Bronchial epithelial cell (primary cell): ENCODE results near the gene SLC38A1. TPM values are rescaled to one million over a fixed set of nuclear protein-coding genes. Genes with fewer than 3 reads are reported as not detected.
"Not testable (repeated sequence)": the region's sequence is repeated elsewhere in the genome, so short reads cannot be mapped to it uniquely, and the experiment has no call there.

ENCODE experiments used
- DNase-seq: peaks from one replicate; pipeline ENCODE4 v3.0.0-alpha.2; 2010; ENCODE audit warnings: low read depth
- FAIRE-seq: peaks from 2 replicates; lab custom pipeline; 2011; peaks lifted over from hg19 to GRCh38; lab: Jason Lieb, UNC
- H3K27me3 ChIP-seq: 2 replicates; pipeline ENCODE4 v1.5.1; 2011; ENCODE audit warnings: low read length; ENCODE audit not compliant: control insufficient read depth, insufficient read depth
- H3K36me3 ChIP-seq: 2 replicates; pipeline ENCODE4 v1.5.1; 2011; ENCODE audit warnings: low read length; ENCODE audit not compliant: control insufficient read depth, insufficient read depth
- H3K4me3 ChIP-seq: 2 replicates; pipeline ENCODE4 v1.5.1; 2011; ENCODE audit warnings: mild to moderate bottlenecking, low read depth, low read length, control low read depth
- CTCF ChIP-seq: IDR thresholded peaks from 2 replicates; pipeline ENCODE4 v1.5.1; 2011; ENCODE audit warnings: mild to moderate bottlenecking, moderate library complexity, low read length, control low read depth, inconsistent platforms; ENCODE audit not compliant: insufficient read depth, severe bottlenecking
- total RNA-seq: library from RNA; depleted of rRNA; stranded (reverse); fragments of >200 nt; gene quantifications from 2 replicates; pipeline ENCODE4 v1.2.1, GENCODE V29; 2014

Gene SLC38A1
- total RNA-seq, 1 donor from 2014 or later, result 263 TPM

- Histone ChIP-seq H3K27me3 (no peaks in the 10 kb centered on the region), H3K36me3 (no peaks in the 10 kb centered on the region), H3K4me3 (no peak overlapping the region)
- TF ChIP-seq CTCF, result no peak
- no peak for FAIRE-seq
- DNase-seq, result peak; percentile 92
These were observed 104.6 kb downstream of the SLC38A1 start for GRCh38 chr12:46164186-46164761.

GRCh38 chr12:46162549-46163076 lies 106.2 kb downstream of the SLC38A1 start:
- H3K4me3 ChIP-seq, FAIRE-seq, DNase-seq: not testable (repeated sequence)

GRCh38 chr12:46160981-46161690 lies 107.7 kb downstream of the SLC38A1 start:
- no peak for FAIRE-seq
- TF ChIP-seq CTCF, result no peak
- no peak for DNase-seq
- no peak overlapping the region for H3K4me3 ChIP-seq
- H3K36me3 ChIP-seq, result no peaks in the 10 kb centered on the region
- no peaks in the 10 kb centered on the region for H3K27me3 ChIP-seq

More at GRCh38 chr12:46162549-46163076, 106.2 kb downstream of the SLC38A1 start:
- not testable (repeated sequence) for H3K36me3 ChIP-seq, H3K27me3 ChIP-seq

- DNase-seq, result peak; percentile 98
- no peak for FAIRE-seq
- Histone ChIP-seq H3K27me3 (no peaks in the 10 kb centered on the region), H3K4me3 (no peak overlapping the region), H3K36me3 (no peaks in the 10 kb centered on the region)
- no peak for TF ChIP-seq CTCF
These were observed 108.5 kb downstream of the SLC38A1 start for GRCh38 chr12:46160101-46160980.

- TF ChIP-seq CTCF, result no peak
- DNase-seq, result no peak
- Histone ChIP-seq H3K36me3 (no peaks in the 10 kb centered on the region), H3K27me3 (no peaks in the 10 kb centered on the region), H3K4me3 (no peak overlapping the region)
- no peak for FAIRE-seq
These were observed 109.4 kb downstream of the SLC38A1 start for GRCh38 chr12:46159309-46159901.
